ENCODE measurements around the gene HEATR5A.

GRCh38 chr14:31270196-31270772, 150.1 kb downstream of the HEATR5A start:
- TF ChIP-seq CTCF (IDR thresholded peaks at IDR 0.05) (peak in 5 of 6 experiments; percentile 15 to 58 (median 19)), POLR2A (IDR thresholded peaks at IDR 0.05) (no peak)

All from esophagus squamous epithelium (tissue), 4 donors.